ENCODE data around the gene PCGF3.
"Not testable (repeated sequence)": the region's sequence is repeated elsewhere in the genome, so short reads cannot be mapped to it uniquely, and the experiment has no call there.

Gene PCGF3

DNA sequence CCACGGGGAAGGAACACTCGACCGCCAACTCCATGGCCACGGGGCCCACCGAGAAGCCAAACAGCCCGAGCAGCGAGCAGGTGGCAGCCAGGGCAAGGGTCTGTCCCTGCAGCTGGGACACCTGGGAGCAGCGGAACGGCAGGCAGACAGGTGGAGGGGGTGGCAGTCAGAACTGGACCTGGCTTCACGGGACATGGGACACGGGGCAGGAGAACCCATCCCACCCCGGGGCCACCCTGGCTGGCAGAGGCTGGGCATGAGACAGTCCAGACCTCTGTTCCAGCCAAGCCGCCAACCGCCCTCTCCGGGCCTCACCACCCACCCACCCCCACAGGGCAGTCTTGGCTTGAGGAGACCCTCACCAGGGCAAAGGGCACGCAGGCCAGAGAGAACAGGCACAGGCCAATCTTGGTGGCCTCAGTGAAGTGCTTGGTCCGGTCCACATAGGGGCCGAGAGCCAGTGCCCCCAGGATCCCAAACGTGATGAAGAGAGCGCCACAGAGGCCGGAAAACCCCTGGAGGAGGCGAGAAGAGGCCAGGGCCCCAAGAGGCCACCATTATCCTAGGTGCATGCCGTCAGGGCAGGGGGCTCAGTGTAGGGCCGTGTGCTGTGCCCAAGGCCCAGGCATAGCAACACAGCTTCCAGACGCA is 22.3 kb upstream of the PCGF3 start:
- no peak for DNase-seq

DNA sequence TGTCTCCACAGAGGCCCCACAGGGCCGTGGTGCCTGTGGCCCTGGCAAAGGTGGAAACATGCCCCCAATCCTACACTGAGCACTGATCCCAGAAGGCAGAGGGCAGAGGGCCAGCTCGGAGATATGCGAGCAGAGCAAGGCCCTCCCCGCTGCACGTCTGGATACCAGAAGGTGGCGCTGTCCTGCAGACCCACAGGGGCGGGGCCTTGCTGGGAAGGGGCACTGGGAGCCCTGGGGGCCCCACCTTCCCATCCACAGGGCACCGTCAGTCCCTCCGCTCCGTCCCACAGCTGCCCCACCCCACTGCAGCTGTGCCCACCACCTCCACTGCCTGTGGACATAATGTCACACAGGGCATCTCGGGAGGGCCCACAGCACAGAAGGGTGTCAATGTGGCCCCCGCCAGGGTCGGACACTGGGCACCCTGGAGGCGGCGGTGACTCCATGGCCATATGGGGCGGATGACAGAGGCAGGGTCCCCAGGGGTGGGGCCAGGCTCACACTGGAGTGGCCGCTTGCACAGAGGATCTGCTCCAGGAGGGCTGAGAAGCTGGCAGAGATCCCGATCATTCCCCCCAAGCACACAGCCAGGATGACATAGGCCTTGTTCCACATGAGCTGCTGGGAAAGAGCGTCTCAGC is 21.5 kb upstream of the PCGF3 start:
- peak; percentile 69 for DNase-seq

DNA sequence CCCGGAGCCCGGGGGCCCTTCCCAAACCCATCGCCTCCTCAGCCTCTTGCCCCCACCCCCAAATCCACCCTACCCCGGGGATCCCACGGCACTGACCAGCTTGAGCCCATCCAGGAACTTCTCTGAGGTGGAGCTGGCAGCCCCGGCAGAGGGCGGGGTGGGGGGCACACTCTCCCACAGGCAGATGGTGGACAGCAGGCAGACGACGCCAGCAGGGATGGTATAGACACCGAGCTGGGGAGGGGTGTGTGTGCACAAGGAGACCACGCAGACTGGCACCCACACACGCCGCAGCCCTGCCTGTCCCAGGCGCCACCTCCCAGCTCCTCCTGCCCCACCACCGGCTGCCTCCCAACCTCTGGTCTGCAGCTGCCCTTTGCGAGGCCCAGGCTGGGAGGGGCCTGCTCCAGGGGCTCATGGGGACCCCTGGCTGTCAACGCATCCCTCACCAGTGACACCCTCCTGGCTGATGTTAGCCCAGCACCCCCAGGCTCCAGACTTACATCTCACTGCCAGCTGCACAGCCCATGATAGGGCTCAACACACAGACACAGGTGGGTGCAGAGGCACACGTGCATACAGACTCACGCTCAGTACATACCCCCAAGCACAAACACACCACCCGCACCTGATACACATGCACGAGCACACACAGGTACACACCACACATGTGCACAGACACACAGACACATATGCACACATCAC is 20.9 kb upstream of the PCGF3 start:
- peak; percentile 40 for DNase-seq

DNA sequence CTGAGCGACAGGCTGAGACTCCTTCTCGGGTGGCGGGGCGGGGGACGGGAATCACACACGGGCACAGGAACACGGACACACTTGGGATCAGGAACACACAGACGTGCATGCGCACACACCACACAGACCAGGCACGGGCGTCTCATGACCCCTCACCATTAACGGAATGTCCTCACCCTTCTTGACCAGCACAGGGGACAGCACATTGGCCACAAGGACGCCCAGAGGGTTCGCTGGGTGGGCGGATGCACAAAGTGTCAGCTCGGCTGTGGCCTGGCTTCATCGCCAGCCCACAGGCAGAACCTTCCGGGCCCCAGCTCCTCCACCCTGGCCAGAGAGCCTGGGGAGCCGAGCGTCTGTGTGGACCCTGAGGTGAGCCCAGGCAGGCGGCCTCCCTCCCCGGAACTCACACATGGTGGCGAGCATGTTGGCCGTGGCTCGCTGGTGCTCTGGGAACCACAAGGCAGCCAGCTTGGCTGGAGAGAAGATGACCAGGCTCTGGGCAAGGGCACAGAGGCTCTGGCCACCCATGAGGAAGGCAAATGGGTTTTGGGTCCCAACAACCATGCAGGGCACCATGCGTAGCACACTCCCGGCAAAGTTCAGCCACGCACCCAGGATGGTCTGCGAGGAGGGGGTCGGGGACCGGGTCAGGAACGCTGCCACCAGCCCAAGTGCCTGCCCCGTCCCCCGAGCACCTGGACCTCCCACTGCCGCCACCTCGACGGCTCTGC is 19.8 kb upstream of the PCGF3 start:
- no peak for DNase-seq

DNA sequence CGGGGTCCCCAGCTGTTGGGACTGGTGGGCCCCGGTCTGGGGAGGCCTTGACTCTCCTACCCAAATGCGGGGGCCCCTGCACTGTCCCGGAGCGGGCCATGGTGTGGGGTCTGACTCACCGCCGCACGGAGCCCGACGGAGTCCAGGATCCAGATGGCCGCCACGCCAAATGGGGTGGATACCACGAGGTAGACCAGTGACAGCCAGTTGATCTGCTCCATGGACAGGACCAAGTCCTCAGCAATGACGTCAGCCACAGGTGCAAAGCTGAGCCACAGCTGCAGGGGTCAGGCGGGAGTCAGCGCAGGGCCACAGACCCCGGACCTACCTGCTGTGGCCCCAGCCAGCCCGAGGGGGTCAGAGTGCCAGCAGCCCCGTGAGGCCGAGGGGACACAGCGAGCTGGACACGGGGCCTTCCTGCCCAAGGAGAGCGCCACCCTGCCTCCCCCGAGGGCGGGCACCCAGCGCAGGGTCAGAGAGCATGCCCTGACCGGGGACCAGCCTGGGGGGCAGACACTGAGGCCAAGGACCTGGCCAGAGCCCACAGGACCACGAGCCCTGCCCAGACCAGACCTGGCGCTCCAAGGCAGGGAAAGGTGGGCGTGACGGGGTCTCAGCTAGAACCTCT is 19.1 kb upstream of the PCGF3 start:
- no peak for DNase-seq

DNA sequence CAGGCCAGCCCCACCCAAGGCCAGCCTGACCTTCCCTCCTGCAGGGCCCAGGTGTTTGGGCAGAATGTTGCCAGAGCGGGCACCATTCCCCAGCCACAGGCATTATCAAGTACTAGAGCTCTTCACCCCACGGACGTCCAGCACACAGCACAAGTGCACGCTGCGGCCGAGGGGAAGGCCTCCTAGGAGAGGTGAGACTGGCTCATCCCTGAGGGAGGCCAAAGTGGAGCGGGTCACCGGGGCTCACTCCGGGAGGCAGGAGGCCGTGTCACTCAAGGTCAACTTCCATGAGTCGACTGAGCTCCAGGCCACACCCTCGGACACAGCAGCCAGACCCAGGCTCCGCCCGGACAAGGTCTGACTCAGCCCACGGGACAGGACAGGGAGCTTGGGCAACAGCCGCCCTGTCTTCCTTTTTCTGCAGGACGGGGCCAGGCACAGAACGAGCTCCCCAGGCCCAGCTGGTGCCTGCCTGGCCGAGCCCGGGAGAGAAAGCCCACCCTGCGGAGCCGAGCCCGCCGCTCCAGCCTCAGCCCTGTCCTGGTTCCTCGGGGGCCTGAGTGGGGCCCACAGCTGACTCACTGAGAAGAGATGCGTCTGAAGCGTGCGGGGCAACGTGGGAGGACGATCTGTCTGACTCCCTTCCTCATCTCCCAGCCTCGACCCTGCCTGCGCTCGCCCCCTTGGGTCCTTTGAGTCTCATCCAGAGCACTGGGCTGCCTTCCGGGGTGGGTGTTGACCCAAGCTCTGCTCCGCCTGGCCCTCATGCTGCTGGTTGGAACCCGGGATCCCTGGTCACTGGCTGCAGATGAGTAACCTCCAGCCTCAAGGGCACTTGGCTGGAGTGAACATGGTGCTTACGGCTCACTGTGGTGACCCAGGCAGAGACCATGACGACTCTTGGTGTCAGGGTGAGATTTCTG is 18.3 kb upstream of the PCGF3 start:
- no peak for DNase-seq

DNA sequence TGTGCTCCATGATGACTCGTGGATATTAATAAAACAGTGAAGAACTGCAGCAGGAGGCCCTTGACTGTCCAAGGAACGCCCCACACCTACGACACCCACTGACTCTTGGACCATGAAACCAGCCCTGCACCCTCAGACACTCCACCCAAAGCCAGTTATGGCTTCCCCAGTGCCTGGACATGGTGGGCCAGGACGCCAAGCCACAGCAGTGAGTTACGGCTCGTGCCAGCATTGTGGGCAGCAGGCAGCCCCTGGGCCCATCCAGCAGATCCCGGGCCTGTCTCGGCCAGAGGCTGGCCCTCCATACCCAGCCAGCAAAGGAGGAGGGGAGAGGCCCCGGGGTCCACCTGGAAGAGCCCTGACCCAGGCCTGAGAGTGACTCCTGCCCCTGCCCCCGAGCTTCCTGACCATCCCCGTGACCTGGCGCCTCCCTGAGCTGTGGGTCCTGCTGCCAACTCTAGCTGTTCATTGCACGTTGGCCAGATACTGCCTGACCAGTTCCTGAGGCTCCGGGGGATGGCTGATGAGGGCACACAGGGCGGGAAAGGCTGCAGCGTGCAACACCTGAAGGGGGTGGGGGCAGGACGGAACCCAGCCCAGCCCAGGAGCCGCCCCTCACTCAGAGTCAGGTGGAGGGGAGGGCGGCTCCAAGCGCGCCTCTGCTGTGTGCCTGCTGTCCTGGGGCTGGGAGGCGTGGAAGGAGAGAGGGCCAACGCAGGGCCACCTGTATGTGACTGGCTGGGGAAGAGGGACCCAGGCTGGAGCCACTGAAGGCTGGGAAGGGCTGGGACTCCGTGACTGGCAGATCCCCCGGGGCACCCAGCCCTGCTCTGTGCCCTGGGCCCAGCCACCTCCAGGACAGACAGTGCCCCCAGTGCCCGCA is 17.4 kb upstream of the PCGF3 start:
- no peak for DNase-seq

DNA sequence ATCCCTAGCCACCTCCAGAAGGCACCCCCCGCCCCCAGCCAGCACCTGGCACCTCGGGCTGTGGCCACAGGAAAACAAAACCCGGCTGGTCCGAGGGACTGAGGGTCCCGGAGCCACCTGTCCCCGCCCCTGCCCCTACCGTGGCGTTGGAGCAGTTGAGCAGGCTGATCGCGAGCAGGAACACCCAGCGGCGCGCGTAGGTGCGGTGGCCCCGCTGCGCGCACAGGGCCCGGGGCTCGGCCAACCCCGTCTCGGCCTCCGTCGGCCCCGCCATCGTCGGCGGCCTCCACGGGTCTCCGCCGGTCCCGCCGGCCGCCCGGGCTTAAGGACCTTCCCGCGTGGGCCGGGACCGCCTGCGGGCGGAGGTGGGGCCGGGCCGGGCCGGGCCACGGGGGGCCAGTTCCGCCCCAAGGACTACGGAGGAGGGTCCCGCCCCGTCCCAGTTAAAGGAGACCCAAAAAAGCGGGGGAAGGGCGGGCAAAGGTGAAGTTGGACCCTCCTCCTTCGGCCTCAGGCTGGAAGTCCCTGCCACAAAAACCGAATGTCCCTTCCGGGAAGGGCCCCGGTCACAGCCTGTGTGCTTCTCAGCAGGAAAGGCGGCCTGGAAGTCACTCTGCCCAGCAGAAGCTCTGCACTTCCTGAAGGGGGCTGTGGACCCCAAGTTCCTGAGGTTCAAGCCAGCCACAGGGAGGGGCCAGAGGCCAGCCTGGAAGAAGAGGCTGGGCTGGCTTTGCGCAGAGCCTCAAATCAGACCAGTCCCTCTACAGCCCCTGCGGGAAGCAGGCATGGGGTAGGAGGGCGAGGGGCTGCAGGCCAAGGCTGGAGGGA is 16.6 kb upstream of the PCGF3 start, which contains the start of gene SLC49A3:
Gene SLC49A3 (minus strand): TSS at position 298 of the 828 bp plus-strand sequence. CDS start 24 bp downstream, at position 274.
- no peak for DNase-seq

DNA sequence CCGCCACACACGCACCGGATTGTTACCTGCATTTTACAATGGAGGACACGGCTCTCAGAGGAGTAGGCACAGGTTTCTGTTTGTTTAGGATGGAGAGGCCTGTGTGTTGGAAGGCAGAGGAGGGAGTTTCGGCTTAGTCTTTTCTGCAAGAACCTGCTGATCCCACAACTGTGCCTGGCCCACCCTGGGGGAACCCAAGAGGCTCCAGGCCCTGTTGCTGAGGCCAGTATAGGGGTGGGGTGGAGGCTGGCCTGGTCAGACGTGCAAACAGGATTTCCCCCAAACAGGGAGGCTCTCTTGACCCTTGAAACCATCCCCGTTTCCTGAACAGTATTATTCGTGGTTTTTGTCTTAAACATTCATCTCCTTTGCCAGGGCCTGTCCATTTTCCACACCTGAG is 15.9 kb upstream of the PCGF3 start:
- DNase-seq: no peak

DNA sequence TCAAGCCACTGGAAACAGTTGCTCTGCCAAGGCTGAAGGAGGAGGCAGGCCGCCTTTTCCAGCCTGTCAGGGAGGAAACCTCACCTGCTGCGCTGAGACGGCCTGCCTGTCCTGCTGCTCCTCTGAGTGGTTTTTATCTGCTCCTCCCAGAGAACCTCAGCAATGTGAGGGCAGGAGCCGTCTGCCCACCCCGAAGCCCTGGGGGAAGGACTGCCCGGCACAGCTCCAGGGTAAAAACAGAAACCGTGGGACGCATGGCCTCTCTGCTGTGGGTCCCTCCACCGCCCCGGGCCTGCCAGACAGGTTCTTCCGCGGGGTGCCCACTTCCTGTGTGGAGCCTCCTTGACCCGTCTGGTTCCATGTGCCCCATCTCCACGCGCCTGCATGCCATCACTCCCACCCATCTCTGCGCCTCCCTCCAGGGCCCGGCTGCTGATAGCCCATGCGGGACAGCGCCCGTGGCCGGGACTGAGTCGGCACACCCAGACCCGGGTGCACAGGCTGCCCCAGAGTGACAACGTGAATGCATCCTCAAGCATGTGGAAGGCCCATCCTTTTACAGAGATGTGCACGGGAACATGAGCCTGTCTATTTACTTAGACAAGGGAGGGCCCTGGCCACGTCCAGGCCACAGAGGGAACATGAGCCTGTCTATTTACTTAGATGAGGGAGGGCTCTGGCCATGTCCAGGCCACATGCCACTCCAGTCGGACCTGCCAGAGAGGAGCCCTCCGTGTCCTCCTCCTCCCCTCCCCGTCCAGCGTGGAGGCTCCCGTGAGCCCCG is 12.7 kb upstream of the PCGF3 start:
- DNase-seq: no peak

DNA sequence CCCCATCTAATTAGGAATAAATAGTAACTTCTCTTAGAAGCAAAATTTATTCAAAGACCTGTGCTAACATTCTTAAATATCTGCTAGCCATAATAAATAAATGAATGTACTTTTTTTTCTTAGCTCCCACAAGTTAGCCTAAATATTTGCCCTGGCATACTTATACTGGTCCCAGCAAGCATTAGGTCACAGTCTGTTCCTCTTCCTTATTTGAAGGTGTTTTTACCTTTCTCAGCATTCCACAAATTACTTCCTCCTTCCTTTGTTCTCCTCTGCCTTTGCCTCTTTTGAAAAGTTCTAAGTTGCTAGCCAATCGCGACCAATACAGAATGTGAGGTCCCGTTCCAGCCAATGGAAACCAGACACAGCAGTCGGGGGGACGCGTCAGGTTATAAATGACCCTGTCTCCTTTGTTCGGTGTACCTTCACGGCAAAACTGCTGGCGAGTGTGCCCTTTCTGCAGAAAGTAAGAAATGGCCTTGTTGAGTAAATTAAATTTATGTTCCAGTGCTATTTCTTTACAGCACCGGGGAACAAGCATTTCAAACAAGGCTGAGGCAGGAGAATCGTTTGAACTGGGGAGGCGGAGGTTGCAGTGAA is 11.2 kb upstream of the PCGF3 start:
- DNase-seq: not testable (repeated sequence)

DNA sequence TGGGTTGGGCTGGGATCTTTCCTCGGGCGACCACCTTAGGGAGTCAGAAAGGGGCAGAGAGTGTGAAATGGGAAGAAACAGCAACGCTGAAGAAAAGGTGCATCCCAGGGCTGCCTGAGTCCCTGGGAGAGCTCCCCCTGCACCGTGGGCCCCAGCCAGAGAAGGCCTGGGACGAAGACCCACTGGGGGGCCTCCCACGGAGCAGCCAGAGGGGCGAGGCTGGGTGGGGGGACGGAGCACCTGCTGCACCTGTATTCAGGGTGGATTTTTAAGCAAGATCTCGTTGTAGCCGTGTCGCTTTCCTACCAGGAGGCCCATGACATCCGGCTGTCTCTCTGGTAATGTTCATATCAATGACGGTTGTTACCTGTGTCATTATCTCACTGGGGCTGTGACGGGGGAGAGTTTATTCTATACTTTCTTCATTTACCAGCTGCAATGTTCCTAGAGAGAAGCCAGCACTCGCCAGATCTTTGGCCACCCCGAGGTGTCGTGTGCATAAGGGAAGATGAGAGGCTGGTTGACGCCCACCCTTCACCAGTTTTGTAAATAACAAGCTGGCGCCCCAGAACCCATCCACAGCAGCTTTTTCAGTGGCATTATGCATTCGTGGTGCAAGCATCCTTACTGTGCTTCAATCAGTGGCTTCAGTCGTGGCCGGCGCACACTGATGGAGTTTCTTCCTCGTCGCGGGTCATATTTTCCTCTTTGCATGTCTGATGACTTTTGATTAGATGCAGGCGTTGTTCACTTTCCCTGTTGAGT is 5.6 kb upstream of the PCGF3 start:
- no peak for DNase-seq

DNA sequence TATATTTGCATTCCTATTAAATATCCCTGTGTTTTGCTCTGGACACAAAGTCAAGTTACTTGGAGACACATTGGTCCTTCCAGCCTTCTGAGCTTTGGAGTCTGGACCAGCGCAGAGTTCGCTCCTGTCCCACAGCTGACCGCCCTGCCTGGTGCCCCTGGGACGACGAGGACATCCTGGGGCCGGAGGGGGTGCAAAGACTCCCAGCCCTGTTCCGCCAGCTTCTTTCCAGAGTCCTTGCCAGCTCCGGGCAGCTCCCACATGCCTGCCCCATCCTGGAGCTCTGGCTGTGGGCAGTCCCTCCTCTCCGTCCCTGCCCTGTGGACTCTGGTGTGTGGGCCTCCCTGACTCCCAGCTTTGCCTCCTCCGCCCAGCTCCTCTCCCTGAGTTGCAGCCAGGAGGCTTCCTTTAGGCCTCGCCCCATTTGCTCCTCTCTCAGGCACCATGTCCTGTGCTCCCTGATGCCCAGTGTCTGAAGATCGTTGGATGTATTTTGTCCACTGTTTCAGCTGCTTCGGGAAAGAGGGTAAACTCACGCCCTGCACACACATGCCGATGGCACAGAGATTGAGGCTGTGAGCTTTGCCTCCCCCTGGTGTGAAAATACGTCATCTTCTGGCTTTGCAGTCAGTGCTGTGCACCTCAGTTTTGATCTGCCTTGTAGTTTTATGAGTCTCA is 4.9 kb upstream of the PCGF3 start:
- DNase-seq: no peak

DNA sequence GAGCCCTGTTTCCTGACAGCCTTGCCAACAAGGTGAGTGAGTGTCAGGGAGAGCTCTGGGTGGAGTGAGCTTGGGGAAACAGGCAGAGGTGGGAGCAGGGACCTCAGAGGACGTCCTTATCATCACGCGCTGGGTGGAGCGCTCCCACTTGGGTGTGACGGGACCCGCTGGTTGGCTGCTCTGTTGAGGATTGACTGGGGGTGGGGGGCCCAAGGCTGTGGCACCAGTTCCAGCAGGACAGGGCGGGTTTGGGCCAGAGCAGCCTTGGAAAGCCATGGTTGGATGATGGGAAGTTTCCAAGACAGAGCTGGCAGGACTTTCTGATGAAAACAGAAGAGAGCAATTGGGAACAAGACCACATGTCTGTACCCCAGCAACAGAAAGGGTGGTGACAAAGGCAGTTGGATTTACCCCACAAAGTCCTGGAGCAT is 3.0 kb upstream of the PCGF3 start:
- no peak for DNase-seq

DNA sequence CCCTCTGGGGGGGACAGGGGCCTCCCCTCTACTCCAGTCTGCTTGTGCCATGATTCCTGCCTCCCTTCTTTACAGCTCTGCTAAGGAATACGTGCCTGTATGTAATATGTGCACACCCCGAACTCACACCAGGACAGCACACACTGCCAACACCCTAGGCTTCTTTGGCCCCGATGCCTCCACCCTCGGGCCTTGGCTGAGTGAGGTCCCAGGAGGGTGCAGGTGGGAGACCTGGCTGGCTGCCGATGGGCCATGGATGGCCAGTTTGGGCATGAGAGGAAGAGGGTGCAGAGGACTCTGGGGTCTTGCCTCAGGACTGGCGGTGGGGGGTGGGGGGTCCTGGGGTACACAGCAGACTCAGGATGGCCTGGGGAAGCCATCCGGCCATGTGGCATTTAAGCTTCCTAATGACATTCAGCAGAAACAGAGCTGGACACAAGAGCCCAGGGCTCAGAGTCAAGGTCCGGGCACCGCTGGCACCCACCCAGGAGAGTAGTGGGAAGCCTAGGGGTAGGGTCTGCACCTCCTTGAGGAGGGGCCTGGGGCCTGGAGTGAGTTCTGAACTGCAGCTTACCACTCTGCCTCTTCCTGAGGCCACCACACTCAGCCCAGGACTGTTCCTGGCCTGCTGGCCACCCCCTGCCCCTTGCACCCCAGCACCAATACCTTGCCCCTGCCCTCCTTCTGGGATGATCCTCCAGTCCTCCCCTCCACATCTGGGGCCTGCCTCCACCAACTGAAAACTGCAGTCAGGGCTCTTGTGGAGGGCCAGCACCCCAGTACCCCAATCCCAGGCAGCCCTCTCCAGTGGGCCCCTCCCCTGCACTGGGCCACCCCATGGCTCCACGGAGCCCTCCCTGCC is 2.1 kb upstream of the PCGF3 start:
- no peak for DNase-seq

All from NCI-H1694 treated with DMSO at 0.1 percent for 48 hours (cell line).